ENCODE results near the gene S100A12. TPM values are rescaled to one million over a fixed set of nuclear protein-coding genes. Genes with fewer than 3 reads are reported as not detected.
A peak's percentile ranks its signal among the peaks of the same experiment; 100 is the strongest.
"Not testable (repeated sequence)": the region's sequence is repeated elsewhere in the genome, so short reads cannot be mapped to it uniquely, and the experiment has no call there.

The S100A12 gene
- 1 to 10 TPM in 2 of 4 donors, not detected in 2; 2.2 to 2.9 TPM for total RNA-seq

DNA sequence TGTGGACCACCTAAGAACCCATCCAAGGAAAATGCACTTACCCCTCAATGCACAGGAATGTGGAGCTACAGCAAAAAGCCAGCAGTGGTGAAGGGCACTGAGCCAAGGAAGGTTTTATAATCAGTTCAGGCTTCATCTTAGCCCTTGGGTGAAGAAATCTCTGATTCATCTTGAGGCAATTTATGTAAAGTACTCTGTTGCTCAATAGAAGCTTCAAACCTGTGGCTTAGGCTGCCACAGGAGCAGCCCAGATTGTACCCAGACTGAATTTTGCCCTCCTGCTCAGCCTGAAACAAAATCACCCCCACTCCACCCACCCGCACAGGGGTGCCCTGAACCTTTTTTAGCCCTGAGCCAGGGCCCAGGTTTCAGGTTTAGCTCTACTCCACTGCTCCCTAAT lies at the start of gene S100A12:
TSS of gene S100A12 (minus strand) at position 111 of the 400 bp plus-strand sequence. CDS start 1,029 bp downstream, outside the sequence.
- peak; percentile 78 to 79 for ATAC-seq
- no peak within 1 kb of the TSS for H3K4me3 ChIP-seq
- H3K4me1 ChIP-seq = no peaks in the 10 kb centered on the region
- in situ Hi-C loops (cut with MboI; ENCODE audit: low sequenced_read_pairs in 4 of 4) = no loop called here
- H3K36me3 ChIP-seq = no peaks in the 10 kb centered on the region
- DNase-seq = no peak
- no peak within 1 kb of the TSS for H3K27ac ChIP-seq
- no peaks in the 10 kb centered on the region for H3K27me3 ChIP-seq
- no peaks in the 10 kb centered on the region for H3K9me3 ChIP-seq
- intact Hi-C loops (cut with DNase I; ENCODE audit: low total_unique reads) = no loop called here
- TF ChIP-seq POLR2A (IDR thresholded peaks at IDR 0.05) = no peak
- TF ChIP-seq, protein P1, sequence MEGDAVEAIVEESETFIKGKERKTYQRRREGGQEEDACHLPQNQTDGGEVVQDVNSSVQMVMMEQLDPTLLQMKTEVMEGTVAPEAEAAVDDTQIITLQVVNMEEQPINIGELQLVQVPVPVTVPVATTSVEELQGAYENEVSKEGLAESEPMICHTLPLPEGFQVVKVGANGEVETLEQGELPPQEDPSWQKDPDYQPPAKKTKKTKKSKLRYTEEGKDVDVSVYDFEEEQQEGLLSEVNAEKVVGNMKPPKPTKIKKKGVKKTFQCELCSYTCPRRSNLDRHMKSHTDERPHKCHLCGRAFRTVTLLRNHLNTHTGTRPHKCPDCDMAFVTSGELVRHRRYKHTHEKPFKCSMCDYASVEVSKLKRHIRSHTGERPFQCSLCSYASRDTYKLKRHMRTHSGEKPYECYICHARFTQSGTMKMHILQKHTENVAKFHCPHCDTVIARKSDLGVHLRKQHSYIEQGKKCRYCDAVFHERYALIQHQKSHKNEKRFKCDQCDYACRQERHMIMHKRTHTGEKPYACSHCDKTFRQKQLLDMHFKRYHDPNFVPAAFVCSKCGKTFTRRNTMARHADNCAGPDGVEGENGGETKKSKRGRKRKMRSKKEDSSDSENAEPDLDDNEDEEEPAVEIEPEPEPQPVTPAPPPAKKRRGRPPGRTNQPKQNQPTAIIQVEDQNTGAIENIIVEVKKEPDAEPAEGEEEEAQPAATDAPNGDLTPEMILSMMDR (IDR thresholded peaks at IDR 0.05 in 4 of 5, conservative IDR thresholded peaks at IDR 0.05 in 1 of 5) = no peak

DNA sequence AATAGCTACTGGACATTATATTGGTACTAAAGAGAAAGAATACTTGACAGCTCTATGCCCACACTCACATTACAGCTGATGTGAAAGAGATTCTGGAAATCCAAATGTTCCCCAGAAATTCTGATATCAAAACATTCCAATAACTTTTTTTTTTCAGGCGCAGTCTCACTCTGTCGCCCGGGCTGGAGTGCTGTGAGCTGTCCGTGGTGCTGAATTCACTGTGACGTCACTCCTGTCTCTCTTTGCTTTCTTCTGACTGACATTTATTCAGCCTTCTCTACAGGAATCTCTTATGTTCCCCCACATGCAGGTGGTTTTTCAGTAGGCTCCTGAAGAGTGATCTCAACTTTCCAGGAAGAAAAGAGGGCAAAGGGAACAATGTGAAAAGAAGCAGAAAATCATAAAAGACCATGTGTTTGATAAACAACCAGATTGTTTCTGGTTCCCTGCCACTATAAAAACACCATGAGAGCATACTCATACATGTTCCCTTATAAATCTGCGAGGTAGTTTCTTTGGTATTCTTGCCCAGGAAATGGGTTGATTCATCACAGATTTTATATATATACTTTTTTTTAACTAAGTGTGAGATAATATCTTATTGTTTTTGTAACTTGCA lies 47.1 kb upstream of the S100A12 start:
- intact Hi-C loops (cut with DNase I; ENCODE audit: low total_unique reads) (no loop called here), in situ Hi-C loops (cut with MboI; ENCODE audit: low sequenced_read_pairs in 4 of 4) (no loop called here)
- no peak for ATAC-seq
- Histone ChIP-seq H3K9me3 (no peaks in the 10 kb centered on the region), H3K4me3 (no peak overlapping the region), H3K27me3 (peaks cover 0 to 3% (median 0%) of the 10 kb centered on the region in 3 donors), H3K27ac (no peak overlapping the region), H3K4me1 (no peaks in the 10 kb centered on the region), H3K36me3 (no peaks in the 10 kb centered on the region)
- peak; percentile 23 to 27 for DNase-seq
- TF ChIP-seq, protein P1 (IDR thresholded peaks at IDR 0.05 in 4 of 5, conservative IDR thresholded peaks at IDR 0.05 in 1 of 5) = no peak
- no peak for TF ChIP-seq POLR2A (IDR thresholded peaks at IDR 0.05)

DNA sequence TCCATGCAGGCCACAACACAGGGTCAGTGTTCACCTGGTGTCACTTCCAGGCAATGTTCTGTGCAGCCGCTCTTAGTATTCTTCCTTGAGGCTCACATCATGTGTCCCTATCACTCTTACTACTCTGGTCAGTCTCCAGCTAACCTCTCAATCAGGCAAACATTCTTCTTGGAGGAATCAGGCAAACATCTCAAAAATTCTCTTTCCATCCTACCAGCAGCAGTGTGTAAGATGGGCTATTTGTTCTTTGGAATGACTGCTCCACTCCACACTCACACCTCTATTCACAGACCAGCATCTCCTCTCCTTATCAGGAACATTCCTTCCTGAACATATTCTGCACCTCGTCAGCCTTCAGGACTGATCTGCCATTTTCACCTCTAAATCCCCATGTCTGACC lies 44.9 kb upstream of the S100A12 start:
- H3K9me3 ChIP-seq = no peaks in the 10 kb centered on the region
- TF ChIP-seq, protein P1 (IDR thresholded peaks at IDR 0.05 in 4 of 5, conservative IDR thresholded peaks at IDR 0.05 in 1 of 5) = no peak
- no peak for TF ChIP-seq POLR2A (IDR thresholded peaks at IDR 0.05)
- no peak for ATAC-seq
- H3K27ac ChIP-seq = no peak overlapping the region
- H3K27me3 ChIP-seq = no peaks in the 10 kb centered on the region
- no peak for DNase-seq
- intact Hi-C loops (cut with DNase I; ENCODE audit: low total_unique reads) (no loop called here), in situ Hi-C loops (cut with MboI; ENCODE audit: low sequenced_read_pairs in 4 of 4) (no loop called here)
- H3K36me3 ChIP-seq = no peaks in the 10 kb centered on the region
- H3K4me1 ChIP-seq = no peaks in the 10 kb centered on the region
- no peak overlapping the region for H3K4me3 ChIP-seq

DNA sequence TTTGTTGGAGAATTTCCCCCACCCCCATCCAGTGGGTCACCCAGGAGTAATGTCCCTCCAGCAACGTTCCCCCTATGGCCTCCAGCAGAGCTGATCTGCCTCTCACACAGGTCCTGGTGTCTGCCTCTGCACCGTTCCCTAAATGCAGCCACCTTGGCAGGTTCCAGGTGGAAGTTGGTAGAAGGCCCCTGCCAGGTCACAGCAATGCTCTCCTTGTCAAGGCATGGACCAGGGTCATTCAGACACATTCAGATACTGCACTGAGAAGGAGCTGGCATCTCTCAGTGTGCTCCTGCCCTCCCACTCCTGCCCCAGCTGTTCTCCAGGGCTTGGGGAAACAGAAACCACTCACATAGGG lies 44.0 kb upstream of the S100A12 start:
- ATAC-seq; intact Hi-C loops (cut with DNase I; ENCODE audit: low total_unique reads); H3K27ac ChIP-seq; DNase-seq; H3K9me3 ChIP-seq; H3K36me3 ChIP-seq; H3K4me3 ChIP-seq; H3K4me1 ChIP-seq; H3K27me3 ChIP-seq; in situ Hi-C loops (cut with MboI; ENCODE audit: low sequenced_read_pairs in 4 of 4): not testable (repeated sequence)

DNA sequence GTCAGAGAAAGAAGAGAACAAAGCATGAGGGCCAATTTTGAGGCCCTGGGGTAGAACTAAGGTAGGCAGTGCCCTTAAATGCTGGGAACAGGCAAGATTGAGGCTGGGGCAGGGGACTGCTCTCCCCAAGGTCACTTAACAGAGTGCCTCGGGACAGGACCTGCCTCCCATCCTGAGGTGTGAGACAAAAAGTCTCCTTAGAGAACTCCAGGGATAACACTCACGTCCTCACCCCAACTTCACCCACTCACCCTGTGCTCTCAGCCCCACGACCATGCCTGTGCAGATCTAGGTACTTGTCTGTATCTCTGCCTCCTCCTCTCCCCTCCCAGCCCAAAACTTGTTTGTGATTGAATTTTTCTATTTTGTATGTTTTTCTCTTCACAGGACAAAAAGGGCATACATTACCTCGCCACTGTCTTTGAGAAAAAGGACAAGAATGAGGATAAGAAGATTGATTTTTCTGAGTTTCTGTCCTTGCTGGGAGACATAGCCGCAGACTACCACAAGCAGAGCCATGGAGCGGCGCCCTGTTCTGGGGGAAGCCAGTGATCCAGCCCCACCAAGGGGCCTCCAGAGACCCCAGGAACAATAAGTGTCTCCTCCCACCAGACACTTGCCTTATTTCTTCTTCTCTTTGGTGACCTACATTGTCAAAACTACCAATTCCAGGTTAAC lies 43.5 kb upstream of the S100A12 start:
- DNase-seq; H3K9me3 ChIP-seq; in situ Hi-C loops (cut with MboI; ENCODE audit: low sequenced_read_pairs in 4 of 4); ATAC-seq; H3K27me3 ChIP-seq; H3K4me1 ChIP-seq; H3K27ac ChIP-seq; intact Hi-C loops (cut with DNase I; ENCODE audit: low total_unique reads); H3K36me3 ChIP-seq; H3K4me3 ChIP-seq: not testable (repeated sequence)
